ENCODE measurements around the gene HOXB3.

The HOXB3 gene

DNA sequence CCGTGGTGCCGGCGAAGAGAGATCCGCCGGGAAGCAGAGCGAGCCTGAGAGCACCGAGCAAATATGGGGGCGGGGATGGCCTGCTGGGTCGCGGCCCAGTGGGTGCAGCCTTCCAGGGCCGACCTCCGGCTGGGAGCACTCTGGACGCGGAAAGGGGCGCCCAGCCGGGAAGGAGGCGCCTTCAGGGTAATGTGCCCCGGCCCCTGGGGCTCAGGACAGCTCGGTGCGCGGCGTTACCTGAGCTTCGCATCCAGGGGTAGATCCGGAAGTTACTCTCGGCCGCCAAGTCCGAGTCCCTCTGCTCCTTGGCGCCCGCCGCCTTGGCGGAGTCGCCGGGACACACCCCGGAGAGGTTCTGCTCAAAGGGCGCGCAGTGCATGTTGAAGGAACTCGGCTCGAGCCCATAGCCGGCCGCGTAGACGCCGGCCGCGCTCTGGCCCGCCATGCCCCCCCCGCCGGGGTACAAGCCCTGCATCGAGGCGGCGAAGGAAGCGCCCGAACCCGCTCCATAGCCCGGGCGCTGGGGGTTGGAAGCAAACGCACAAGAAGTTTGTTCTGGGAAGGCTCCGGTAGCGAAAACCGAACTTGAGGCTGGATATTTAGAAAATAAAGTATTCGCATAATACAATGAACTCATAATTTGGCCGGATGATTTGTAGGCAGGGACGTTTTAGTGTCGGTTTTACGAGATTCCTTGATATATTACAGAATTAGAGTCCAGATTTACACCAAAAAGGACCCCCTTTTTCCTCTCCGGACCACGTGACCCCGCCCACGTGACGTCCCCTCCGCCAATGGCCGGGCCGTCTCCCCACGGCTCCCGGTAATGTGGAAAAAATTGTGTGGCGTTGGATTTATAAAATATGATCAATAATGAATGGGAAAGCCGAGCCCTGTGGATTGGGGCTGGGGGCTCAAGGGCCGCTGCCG, 20.5 kb upstream of the HOXB3 start, which contains the start of gene HOXB7:
HOXB7 (minus strand) TSS at position 736 of the 930 bp plus-strand sequence; CDS start at position 637, 99 bp downstream.
- no peak for TF ChIP-seq CTCF (conservative IDR thresholded peaks at IDR 0.05; ENCODE audit: low read depth, low read length)
- no peak for DNase-seq (ENCODE audit: low read depth)
- no peak within 1 kb of the TSS for H3K4me3 ChIP-seq (ENCODE audit: low read depth, low read length)

DNA sequence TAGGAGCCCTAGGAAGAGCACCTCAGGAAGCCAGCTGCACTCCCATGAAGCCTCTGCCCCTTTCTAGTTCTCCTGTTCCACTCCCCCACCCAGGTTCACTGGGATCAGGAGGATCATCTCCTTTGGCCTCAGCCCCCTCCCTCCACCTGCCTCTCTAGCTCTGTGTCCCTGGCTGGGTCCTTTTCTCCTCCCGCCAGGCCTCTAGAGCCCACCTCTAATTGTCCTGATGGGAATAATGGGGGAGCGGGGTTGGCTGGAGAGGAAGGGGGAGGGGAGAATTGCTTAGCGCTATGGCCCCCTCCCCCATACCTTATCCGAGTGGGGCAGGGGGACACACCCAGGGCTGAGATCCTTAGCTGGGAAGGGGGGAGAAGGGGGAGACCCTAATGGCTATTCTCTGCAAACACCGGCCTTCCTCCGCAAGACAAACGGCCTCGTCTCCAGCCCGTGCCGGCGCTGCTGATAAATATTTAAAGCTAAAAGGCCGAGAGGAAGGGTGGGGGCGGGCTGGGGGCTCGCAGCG, 19.8 kb upstream of the HOXB3 start:
- no peak overlapping the region for H3K4me3 ChIP-seq (ENCODE audit: low read depth, low read length)
- TF ChIP-seq CTCF (conservative IDR thresholded peaks at IDR 0.05; ENCODE audit: low read depth, low read length), result no peak
- DNase-seq (ENCODE audit: low read depth), result no peak

- TF ChIP-seq CTCF (conservative IDR thresholded peaks at IDR 0.05; ENCODE audit: low read depth, low read length), result no peak
- no peak overlapping the region for H3K4me3 ChIP-seq (ENCODE audit: low read depth, low read length)
- no peak for DNase-seq (ENCODE audit: low read depth)
Measured at GRCh38 chr17:48609033-48609432, 19.0 kb upstream of the HOXB3 start.

- TF ChIP-seq CTCF (conservative IDR thresholded peaks at IDR 0.05; ENCODE audit: low read depth, low read length), result no peak
- DNase-seq (ENCODE audit: low read depth), result no peak
- no peak overlapping the region for H3K4me3 ChIP-seq (ENCODE audit: low read depth, low read length)
Measured at GRCh38 chr17:48608494-48608834, 18.4 kb upstream of the HOXB3 start.

GRCh38 chr17:48606892-48607614, 17.0 kb upstream of the HOXB3 start:
- DNase-seq (ENCODE audit: low read depth), result no peak
- no peak overlapping the region for H3K4me3 ChIP-seq (ENCODE audit: low read depth, low read length)
- TF ChIP-seq CTCF (conservative IDR thresholded peaks at IDR 0.05; ENCODE audit: low read depth, low read length), result no peak

GRCh38 chr17:48605991-48606891, 16.2 kb upstream of the HOXB3 start:
- no peak for DNase-seq (ENCODE audit: low read depth)
- no peak overlapping the region for H3K4me3 ChIP-seq (ENCODE audit: low read depth, low read length)
- TF ChIP-seq CTCF (conservative IDR thresholded peaks at IDR 0.05; ENCODE audit: low read depth, low read length), result no peak
